ENCODE results near the gene DSG2. TPM values are rescaled to one million over a fixed set of nuclear protein-coding genes. Genes with fewer than 3 reads are reported as not detected.

Gene DSG2
- total RNA-seq, 1 experiment from 2014 or later: 12.1 TPM

DNA sequence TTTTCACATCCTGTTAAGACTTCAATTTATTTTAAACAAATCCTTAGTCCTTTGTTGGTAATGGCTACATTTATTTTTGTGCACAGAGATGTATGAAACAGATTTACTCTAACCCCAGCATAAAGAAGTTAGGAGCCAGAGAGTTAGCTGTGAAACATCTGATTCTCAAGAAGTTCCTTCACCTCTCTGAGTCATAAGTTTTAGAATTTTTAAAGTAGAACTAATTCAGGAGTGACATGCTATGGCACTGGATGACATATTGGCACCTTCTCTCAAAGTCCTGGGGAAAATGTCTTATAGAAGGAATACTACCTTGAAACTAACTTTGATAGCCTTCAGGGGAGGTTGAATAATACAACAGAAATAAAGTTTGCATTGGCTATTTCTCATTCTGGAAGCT, 6.4 kb upstream of the DSG2 start:
- Histone ChIP-seq H3K27me3 (ENCODE audit: control insufficient read depth, insufficient read depth, low read length) (no peaks in the 10 kb centered on the region), H3K4me3 (ENCODE audit: low read depth in 2 of 2, low read length in 2 of 2) (no peak overlapping the region), H3K36me3 (ENCODE audit: control insufficient read depth, insufficient read depth, low read length) (no peaks in the 10 kb centered on the region), H3K4me1 (ENCODE audit: control insufficient read depth, insufficient read depth, low read length) (no peaks in the 10 kb centered on the region), H3K9me3 (ENCODE audit: control insufficient read depth, insufficient read depth, low read depth, low read length) (no peaks in the 10 kb centered on the region), H3K27ac (ENCODE audit: low read length) (no peak overlapping the region)
- no TSS peak for BruUV-seq (replicated peaks)
- ChIA-PET POLR2A (no interaction called here), CTCF (no interaction called here)
- in situ Hi-C loops (cut with HindIII; ENCODE audit: low pct_unique_long_range_greater_than_20kb, low sequenced_read_pairs) (no loop called here), intact Hi-C loops (cut with micrococcal nuclease; ENCODE audit: unreplicated experiment) (no loop called here)
- ATAC-seq: no peak
- TF ChIP-seq, protein P1, sequence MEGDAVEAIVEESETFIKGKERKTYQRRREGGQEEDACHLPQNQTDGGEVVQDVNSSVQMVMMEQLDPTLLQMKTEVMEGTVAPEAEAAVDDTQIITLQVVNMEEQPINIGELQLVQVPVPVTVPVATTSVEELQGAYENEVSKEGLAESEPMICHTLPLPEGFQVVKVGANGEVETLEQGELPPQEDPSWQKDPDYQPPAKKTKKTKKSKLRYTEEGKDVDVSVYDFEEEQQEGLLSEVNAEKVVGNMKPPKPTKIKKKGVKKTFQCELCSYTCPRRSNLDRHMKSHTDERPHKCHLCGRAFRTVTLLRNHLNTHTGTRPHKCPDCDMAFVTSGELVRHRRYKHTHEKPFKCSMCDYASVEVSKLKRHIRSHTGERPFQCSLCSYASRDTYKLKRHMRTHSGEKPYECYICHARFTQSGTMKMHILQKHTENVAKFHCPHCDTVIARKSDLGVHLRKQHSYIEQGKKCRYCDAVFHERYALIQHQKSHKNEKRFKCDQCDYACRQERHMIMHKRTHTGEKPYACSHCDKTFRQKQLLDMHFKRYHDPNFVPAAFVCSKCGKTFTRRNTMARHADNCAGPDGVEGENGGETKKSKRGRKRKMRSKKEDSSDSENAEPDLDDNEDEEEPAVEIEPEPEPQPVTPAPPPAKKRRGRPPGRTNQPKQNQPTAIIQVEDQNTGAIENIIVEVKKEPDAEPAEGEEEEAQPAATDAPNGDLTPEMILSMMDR (IDR thresholded peaks at IDR 0.05): no peak
- TF ChIP-seq TCF7L2 (IDR thresholded peaks at IDR 0.05; ENCODE audit: low read depth, low read length) (no peak), SIN3A (IDR thresholded peaks at IDR 0.05; ENCODE audit: borderline replicate concordance, insufficient read depth, low read depth, low read length) (no peak), POLR2AphosphoS5 (IDR thresholded peaks at IDR 0.05; ENCODE audit: low read depth, low read length) (no peak)
- TF ChIP-seq, protein P2, sequence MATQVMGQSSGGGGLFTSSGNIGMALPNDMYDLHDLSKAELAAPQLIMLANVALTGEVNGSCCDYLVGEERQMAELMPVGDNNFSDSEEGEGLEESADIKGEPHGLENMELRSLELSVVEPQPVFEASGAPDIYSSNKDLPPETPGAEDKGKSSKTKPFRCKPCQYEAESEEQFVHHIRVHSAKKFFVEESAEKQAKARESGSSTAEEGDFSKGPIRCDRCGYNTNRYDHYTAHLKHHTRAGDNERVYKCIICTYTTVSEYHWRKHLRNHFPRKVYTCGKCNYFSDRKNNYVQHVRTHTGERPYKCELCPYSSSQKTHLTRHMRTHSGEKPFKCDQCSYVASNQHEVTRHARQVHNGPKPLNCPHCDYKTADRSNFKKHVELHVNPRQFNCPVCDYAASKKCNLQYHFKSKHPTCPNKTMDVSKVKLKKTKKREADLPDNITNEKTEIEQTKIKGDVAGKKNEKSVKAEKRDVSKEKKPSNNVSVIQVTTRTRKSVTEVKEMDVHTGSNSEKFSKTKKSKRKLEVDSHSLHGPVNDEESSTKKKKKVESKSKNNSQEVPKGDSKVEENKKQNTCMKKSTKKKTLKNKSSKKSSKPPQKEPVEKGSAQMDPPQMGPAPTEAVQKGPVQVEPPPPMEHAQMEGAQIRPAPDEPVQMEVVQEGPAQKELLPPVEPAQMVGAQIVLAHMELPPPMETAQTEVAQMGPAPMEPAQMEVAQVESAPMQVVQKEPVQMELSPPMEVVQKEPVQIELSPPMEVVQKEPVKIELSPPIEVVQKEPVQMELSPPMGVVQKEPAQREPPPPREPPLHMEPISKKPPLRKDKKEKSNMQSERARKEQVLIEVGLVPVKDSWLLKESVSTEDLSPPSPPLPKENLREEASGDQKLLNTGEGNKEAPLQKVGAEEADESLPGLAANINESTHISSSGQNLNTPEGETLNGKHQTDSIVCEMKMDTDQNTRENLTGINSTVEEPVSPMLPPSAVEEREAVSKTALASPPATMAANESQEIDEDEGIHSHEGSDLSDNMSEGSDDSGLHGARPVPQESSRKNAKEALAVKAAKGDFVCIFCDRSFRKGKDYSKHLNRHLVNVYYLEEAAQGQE (IDR thresholded peaks at IDR 0.05; ENCODE audit: insufficient read depth in 1 of 2, low read depth in 2 of 2, low read length in 1 of 2): no peak
- DNase-seq (ENCODE audit: low read depth, low spot score): no peak

DNA sequence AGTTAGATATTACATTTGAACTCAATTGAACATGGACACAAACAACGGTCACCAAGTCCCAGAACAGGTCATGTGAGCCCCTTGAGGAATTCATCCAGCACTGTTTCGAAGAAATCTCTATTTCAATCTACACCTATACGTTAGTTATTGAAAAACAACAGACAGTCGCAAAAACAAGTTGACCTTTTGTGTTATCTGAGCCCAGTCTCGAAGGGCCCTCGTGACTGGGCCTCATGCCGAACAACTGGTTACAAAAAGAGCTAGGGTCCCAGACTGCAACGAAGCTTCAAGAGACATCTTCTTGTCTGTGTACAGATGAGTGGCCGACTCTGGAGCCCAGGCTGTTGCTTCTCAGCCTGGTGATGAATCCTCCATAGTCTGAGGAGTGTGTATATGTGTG, 5.3 kb upstream of the DSG2 start:
- Histone ChIP-seq H3K9me3 (ENCODE audit: control insufficient read depth, insufficient read depth, low read depth, low read length) (no peaks in the 10 kb centered on the region), H3K4me1 (ENCODE audit: control insufficient read depth, insufficient read depth, low read length) (no peaks in the 10 kb centered on the region), H3K27ac (ENCODE audit: low read length) (no peak overlapping the region), H3K27me3 (ENCODE audit: control insufficient read depth, insufficient read depth, low read length) (no peaks in the 10 kb centered on the region; the same call in 1 of the 2 replicates), H3K4me3 (ENCODE audit: low read depth in 2 of 2, low read length in 2 of 2) (no peak overlapping the region), H3K36me3 (ENCODE audit: control insufficient read depth, insufficient read depth, low read length) (no peaks in the 10 kb centered on the region)
- TF ChIP-seq, protein P2 (IDR thresholded peaks at IDR 0.05; ENCODE audit: insufficient read depth in 1 of 2, low read depth in 2 of 2, low read length in 1 of 2): no peak
- no peak for TF ChIP-seq TCF7L2 (IDR thresholded peaks at IDR 0.05; ENCODE audit: low read depth, low read length)
- no peak for TF ChIP-seq POLR2AphosphoS5 (IDR thresholded peaks at IDR 0.05; ENCODE audit: low read depth, low read length)
- no peak for TF ChIP-seq SIN3A (IDR thresholded peaks at IDR 0.05; ENCODE audit: borderline replicate concordance, insufficient read depth, low read depth, low read length)
- TF ChIP-seq, protein P1 (IDR thresholded peaks at IDR 0.05): no peak
- no TSS peak for BruUV-seq (replicated peaks)
- DNase-seq (ENCODE audit: low read depth, low spot score) (no peak), ATAC-seq (no peak)
- ChIA-PET CTCF (no interaction called here), POLR2A (no interaction called here)
- in situ Hi-C loops (cut with HindIII; ENCODE audit: low pct_unique_long_range_greater_than_20kb, low sequenced_read_pairs) (no loop called here), intact Hi-C loops (cut with micrococcal nuclease; ENCODE audit: unreplicated experiment) (no loop called here)

Measured in Panc1 (cell line).